ENCODE measurements around the gene CRTAP.
"Not testable (repeated sequence)": the region's sequence is repeated elsewhere in the genome, so short reads cannot be mapped to it uniquely, and the experiment has no call there.

CRTAP gene

DNA sequence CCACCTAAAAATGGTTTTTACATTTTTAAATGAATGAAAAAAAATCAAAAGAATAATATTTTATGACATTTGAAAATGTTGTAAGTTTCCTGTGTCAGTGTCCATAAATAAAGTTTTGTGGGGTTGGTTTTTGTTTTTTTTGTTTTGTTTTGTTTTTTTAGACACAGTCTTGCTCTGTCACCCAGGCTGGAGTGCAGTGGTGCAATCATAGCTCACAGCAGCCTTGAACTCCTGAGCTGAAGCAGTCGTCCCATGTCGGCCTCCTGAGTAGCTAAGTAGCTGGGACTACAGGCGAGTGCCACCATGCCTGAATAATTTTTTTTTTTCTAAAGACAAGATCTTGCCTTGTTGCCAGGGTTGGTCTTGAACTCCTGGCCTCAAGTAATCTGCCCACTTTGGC lies 14.1 kb upstream of the CRTAP start:
- no peak for DNase-seq (ENCODE audit: low spot score)

DNA sequence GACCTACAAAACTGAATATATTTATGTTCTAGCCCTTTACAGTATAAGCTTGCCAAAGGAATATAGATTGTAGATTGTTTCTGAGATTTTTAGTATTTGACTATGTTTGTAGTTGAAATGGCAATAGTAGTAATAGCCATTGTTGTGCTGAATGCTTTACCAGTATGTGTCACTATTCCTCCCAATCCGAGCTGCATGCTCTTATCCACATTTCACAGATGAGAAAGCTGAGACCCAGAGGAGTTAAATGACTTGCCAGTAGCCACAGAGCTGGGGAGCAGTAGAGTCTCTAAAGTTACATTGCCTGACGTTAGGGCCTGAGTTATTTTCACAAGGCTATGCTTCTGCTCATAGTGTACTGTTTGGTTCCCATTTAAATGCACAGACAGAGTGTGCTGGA lies 13.6 kb upstream of the CRTAP start:
- no peak for DNase-seq (ENCODE audit: low spot score)

DNA sequence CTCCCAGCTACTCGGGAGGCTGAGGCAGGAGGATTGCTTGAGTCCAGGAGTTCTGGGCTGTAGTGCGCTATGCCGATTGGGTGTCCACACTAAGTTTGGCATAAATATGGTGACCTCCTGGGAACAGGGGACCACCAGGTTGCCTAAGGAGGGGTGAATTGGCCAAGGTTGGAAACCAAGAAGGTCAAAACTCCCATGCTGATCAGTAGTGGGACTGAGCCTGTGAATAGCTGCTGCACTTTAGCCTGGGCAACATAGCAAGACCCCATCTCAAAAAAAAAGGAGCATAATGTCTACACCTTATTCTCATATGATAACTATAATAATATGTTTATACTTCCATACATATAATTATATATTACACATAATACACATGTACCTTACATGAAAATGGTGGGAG lies 10.8 kb upstream of the CRTAP start:
- DNase-seq (ENCODE audit: low spot score), result no peak

DNA sequence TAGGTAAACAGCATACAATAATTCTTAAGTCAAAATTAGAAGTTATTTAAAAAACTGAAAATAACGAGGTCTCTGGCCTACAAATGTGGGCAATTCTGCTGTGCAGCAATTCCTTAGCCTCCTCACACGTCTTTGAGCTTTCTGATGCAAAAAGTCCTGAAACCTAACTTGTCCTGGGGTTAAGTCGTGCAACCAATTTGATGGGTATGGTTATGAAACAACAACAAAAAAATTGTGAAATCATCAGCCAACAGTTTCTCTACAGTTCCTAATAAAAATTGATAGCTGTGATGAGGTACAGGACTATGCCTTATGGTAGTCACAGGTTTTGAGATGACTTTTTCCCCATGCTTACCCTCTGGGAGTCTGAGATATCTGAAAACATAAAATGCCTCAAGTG lies 10.3 kb upstream of the CRTAP start:
- DNase-seq (ENCODE audit: low spot score), result no peak

DNA sequence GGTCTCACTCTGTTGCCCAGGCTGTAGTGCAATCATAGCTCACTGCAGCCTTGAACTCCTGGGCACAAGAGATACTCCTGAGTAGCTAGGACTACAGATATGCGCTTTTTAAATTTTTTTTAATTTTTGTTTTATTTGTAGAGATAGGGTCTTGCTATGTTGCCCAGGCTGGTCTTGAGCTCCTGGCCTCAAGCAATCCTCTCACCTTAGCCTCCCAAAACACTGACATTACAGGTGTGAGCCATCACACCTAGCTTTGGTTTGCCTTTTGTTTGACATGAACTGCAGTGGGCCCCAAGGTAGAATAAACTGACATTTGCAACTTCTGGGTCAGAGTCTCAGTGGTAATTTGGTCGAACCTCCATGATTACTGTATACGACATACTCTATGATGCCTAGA lies 9.0 kb upstream of the CRTAP start:
- DNase-seq (ENCODE audit: low spot score), result no peak

DNA sequence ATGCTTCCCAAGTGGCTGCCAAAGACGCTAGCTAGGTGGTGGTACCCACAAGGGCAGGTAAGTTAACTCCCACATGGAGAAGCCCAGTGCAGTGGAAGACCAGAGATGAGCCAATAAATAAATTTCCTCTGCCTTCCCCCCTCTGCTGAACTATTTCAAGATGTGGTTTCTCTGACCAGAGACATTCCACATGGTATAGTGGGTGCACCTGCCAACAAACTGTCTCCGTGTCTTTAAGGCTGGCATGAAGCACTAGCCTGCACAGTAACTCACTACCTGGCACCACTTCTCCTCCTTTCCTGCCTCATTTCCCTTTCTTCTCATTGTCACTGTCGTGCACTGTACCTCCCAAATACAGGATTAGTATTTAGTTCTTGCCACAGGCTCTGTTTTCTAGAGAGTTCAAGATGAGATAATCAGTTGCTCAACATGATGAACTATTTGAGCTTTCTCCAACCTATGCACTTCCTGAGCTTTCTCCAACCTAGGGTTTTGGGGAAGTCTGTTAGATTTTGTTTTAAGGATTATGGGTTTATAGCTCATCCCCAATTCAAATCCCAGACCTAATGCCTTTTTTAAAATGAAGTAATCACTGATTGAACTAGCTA lies 8.4 kb upstream of the CRTAP start:
- no peak for DNase-seq (ENCODE audit: low spot score)

DNA sequence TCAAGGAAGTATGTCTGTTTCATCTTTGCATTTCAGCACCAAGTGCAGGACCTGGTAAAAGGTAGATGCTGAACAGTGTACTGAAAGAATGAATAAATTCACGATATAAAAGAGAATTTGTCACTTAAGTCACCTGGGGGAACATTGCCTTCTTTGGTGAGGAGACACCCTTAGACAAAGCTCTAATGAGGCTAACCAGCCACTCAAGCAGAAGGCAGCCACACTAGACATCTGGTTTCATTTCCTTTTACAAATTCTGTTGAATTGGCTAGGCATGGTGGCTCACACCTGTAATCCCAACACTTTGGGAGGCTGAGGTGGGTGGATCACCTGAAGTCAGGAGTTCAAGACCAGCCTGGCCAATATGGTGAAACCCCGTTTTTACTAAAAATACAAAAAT lies 7.0 kb upstream of the CRTAP start:
- not testable (repeated sequence) for DNase-seq (ENCODE audit: low spot score)

DNA sequence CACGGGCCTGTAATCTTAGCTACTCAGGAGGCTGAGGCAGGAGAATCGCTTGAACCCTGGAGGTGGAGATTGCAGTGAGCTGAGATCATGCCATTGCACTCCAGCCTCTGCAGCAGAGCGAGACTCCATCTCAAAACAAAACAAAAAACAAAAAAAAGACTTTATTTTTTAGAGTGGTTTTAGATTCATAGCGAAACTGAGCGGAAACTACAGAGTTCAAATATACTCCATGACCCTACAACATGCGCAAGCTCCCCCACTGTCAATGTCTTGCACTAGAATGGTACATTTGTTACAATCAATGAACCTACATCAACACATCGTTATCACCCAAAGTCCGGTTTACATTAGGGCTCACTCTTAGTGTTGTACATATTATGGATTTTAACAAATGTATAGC lies 2.2 kb upstream of the CRTAP start:
- no peak for DNase-seq (ENCODE audit: low spot score)

DNA sequence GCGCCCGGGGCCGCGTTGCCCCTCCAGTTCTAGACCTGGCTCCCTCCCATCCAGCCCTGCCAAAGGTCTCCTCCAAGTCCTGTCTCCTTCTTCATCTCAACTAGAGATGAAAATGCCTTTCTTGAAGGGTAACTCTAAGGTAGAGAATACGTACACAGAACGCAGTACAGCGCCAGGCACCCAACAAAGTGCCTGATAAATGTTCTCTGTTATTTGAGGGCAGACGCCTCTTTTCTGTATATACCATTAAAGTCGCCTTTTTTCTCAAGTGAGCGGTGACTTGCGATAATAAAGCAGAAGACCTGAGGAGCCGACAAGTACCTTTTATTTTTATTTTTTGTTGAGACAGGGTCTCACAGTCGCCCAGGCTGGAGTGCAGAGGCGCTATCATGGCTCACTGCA lies 809 bp downstream of the CRTAP start:
- no peak for DNase-seq (ENCODE audit: low spot score)

DNA sequence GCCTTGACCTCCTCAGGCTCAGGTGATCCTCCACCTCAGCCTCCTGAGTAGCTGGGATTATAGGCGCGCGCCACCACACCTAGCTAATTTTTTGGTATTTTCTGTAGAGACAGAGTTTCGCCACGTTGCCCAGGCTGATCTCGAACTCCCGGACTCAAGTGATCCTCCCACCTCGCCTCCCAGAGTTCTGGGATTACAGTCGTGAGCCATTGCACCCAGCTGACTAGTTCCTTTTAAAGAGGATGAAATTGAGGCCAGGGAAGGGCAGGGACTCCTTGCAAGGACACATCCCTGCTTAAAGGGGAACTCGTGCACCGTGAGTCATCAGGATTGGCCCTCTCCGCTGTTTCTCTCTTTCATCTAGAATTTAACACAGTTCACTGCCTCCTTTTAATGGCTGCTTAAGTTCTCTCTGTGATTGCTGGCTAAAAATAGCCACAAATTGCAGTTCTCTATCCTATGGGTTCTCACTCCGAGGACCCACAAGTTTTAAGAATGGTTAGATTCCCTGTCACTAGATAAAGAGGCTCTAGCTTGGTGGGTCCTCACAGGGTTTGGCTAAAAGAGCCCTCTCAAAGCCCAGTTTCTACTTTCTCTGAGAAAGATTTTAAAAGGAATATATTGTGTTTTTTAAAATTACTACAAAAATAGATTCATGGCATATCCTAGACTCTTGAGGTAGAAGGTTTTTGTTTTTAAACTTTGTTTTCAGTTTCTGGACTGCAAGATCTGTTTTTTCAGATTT lies 1.4 kb downstream of the CRTAP start:
- DNase-seq (ENCODE audit: low spot score), result no peak

DNA sequence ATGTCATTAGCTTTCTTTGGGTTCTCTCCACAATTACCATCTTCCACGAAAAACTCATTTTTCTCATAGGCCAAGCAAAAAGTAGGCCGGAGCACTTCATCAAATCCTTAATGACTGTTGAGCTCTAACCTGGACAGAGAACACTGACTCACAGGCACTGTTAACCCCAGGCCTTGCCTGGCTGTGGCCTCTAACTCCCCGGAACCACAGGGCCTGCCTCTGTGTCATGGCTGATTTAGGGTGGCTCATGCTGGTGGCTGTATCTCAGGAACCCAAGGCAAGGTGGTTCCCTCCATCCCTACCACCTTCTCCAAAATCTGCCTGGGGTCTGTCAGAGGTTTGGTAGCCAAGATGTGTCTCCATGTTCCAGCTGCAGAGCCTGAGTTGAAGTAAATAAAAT lies 3.6 kb downstream of the CRTAP start:
- no peak for DNase-seq (ENCODE audit: low spot score)

DNA sequence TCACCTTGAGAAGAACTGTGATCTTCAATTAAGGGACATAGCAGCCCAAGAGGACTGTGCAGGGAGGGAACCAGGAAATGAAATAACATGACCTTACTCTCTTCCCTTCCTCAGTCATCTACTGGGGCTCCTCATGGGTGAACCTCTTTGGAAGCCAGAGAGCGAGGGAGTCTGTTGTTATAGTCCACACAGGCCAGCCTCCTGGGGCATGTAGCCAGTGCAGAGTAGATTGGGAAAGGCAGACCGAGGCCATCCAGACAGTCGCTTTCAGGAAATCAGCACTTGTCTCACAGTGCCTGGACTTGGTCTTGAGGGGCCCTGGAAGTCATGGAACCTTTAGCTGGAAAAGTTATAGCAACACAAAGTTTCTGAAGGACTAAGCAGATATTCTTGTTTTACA lies 6.1 kb downstream of the CRTAP start:
- no peak for DNase-seq (ENCODE audit: low spot score)

DNA sequence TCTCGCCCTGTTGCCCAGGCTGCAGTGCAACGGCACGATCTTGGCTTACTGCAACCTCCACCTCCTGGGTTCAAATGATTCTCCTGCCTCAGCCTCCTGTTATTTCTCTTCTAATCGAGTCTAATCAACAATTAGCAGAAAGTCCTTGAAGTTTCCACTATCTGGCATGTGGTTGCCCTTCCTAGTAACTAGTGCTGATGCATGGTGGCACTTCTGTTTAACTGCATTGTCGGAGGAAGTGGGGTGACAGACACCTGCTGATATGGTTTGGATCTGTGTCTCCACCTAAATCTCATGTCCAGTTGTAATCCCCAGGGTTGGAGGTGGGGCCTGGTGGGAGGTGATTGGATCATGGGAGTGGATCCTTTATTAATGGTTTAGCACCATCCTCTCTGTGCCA lies 9.2 kb downstream of the CRTAP start:
- DNase-seq (ENCODE audit: low spot score), result no peak

DNA sequence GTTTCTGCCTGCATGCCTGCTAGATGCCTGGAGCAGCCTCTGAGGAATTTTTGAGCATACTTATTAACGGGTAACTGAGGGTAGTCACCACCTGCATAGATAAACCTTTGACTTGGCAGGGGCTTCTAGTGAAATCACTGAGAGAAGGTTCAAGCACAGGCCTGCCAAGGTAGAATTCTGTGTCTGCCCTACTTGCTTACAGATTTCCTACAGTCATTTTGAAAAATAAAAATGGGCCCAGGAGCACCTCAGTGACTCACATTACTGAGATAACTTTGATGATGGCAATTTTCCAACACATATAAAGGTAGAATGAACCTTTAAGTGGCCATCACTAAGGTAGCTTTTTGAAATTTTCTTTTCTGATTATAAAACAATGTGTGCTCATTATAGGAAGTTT lies 10.8 kb downstream of the CRTAP start:
- no peak for DNase-seq (ENCODE audit: low spot score)

DNA sequence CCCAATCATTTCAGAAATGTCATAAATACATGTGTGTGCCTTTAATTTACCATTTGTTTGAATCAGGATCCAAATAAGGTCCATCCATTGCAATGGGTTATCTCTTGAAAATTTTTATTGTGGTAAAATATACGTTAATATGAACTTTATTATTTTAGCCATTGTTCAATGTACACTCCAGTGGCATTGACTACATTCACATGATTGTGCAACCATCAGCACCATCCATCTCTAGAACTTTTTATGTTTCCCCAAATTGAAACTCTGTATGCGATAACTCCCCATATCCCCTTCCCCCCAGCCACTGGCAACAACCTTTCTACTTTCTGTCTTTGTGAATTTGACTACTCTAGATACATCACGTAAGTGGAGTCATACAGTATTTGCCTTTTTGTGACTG lies 12.0 kb downstream of the CRTAP start:
- no peak for DNase-seq (ENCODE audit: low spot score)

DNA sequence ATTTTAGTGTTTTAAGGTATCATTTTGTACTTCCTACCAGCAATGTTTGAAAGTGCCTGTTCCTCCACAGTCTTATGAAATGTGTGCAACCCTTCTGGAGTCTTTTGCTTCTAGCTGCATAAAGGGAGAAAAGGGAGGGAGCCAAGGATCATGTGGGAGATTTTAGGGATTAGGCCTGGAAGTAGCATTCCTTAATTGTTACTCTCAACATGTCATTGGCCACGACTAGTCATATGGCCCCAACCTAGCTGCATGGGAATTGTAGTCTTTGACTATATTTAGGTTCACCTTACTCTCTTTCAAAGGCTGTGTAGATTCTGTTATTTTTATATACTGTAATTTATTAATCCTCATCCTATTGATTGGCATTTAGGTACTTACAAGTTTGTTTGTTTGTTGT lies 14.9 kb downstream of the CRTAP start:
- DNase-seq (ENCODE audit: low spot score), result no peak

DNA sequence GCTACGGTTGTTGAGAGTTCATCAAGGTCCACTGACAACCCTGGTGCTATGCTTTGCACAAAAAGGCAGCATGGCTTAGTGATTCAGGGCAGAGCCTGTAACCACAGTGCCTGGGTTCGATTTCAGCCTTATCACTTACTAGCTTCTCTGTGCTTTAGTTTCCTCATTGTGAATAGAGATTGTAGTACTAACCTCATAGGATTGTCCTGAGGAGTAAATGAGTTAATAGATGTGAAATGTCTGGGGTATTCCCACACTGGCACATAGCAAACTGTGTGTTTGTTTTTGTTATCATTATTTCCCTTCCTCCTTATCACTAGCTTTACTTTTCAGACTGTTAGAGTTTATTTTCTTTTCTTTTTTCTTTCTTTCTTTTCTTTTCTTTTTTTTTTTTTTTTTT lies 16.3 kb downstream of the CRTAP start:
- no peak for DNase-seq (ENCODE audit: low spot score)

DNA sequence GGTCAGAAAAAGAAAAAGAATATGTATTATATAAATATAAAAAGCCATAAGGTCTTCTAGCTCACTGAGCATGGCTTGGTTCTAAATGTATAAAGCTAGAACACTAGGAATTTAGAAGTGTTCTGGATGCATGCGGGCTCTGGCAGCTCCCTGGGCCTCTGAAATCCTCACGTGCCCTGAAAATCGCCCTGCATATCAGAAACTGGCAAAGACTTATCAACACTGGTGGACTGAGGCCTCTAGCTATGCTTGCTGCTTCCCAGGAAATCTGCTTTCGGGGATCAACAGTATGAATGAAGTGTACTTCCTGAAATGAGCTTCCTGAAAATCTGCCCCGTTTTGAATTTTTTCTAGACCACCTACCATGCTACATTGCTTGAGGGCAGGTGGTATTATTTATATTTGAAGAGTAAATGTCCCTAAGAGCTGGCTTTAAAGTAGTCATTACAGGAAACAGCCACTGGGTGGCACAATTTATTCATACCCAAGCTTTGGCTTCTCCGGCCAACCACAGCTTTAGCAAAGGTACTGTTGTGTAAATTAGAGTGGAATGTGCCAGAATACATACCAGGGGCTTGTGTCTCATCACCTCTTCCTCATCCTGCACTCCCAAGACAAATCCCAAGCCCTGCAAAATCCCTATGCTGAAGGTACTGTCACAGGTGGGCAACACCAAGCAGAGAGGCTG lies 17.7 kb downstream of the CRTAP start:
- DNase-seq (ENCODE audit: low spot score), result peak; percentile 71

DNA sequence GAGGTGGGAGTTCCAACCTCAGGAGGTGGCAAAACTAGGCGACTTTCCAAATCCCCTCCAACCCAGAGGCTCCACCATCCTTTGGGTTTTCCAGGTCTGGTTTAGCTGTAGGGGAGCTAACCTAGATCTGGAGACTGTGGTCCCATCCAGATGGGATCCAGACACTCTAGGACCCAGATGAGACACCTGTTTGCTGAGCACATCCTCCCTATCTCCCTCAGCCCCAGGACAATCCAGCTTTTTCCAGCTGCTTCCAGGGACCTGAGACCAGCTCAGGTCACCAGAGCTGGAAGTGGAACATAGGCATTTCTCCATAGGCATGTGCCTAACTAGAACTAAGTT lies 18.2 kb downstream of the CRTAP start:
- DNase-seq (ENCODE audit: low spot score), result no peak

DNA sequence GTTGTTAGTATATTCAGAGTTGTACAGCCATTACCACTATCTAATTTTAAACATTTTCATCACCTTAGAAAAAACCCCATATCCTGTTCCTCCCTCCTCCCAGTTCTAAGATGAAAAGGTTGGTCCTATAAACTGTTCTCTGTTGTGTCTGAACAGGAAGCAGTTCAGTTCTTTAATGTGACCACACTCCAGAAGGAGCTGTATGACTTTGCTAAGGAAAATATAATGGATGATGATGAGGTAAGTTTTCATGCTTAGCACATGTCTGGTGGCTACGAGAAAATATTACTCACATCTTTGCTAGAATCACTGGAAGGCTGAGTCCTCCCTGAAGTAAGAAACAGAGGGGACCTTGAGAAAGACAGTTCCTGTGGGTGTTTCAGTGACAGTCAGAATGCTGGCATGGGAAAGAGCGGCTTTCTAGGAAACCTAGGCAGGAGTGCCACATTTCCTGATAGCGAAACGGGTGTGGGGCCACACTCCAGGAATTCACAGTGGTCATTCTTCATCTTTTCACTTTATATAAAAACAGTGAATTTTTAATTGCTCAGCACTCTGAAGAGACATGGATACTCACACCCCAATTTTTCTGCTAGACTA lies 20.3 kb downstream of the CRTAP start:
- no peak for DNase-seq (ENCODE audit: low spot score)

DNA sequence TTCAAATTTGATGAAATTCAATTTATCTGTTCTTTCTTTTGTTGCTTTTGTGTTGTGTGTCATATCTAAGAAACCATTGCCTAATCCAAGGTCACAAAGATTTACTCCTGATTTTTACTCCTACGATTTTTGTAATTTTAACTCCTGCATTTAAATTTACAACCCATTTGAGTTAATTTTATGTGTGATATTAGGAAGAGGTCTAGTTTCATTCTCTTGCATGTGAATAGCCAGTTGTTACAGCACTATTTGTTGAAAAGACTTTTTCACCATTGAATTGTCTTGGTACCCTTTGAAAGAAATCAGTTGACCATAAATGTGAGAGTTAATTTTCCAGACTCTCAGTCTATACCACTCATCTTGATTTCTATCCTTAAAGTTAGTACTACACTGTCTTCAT lies 23.9 kb downstream of the CRTAP start:
- DNase-seq (ENCODE audit: low spot score), result no peak

DNA sequence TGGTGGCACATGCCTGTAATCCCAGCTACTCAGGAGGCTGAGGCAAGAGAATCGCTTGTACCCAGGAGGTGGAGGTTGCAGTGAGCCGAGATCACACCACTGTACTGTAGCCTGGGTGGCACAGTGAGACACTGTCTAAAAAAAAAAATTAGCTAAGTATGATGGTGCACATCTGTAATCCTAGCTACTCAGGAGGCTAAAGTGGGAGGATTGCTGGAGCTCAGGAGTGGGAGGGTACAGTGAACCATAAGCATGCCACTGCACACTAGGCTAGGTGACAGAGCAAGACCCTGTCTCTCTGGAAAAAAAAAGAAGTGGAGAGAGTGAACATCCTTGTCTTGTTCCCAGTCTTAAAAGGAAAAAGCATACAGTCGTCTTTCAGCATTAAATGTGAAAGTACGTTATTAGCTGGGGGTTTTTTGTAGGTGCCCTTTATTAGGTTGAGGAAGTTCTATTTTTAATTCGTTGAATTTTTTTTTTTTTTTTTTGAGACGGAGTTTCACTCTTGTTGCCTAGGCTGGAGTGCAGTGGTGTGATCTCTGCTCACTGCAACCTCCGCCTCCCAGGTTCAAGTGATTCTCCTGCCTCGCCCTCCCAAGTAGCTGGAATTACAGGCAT lies 25.3 kb downstream of the CRTAP start:
- DNase-seq (ENCODE audit: low spot score), result not testable (repeated sequence)

Measured in SK-N-DZ (cell line).